HG02759 (cell line): ENCODE measurements around the gene TRIM10.
"Not testable (repeated sequence)": the region's sequence is repeated elsewhere in the genome, so short reads cannot be mapped to it uniquely, and the experiment has no call there.

Experiments
- ATAC-seq: cut with Tn5 transposase; IDR thresholded peaks from one replicate; pipeline ENCODE4 v1.9.1; 2021; ENCODE audit warnings: mild to moderate bottlenecking, moderate library complexity; ENCODE audit not compliant: unreplicated experiment

Gene TRIM10

DNA sequence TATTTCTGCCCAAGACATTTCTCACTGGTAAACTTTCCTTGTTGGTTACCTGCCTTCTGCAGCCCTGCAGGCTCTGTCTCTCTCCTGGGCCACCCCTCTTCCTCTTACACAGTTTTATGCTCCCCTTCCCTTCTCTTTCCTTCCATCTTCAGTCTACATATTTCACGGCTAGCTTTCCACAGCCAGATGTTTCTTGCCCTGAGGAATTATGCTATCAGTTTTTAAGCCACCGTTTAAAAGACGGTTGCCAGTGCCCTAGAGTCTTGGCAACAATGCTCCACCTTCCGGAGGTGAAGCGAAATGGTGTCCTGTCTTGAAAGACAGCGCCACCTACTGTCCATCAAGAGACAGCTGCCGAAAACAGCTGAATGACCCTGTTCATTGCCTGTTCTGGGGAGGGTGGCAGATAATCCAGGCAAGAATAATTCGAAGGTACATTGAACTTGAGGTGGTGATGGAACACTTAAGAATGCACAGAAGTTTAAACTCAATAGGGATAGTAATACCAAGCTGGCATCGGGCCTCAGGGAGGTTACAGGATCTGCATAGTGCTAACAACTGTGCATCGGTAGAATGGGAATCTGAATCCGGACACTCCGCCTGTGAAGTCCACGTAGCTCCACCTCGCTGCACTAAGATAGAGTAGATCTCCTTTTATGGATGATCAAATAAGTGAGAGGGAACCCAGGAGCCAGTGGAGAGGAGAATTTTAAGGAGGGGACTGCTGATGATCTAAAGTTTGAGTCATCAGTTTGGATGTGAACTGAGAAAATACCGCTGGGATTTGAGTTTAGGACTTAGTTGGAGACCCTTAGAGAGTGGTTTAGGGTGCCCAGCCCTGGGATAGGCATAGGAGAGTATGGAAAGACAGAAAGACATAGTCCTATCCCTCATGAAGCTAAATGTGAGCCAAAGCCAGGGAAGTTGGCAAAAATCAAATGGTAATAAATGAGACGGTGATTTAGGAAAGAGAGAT is 29.8 kb downstream of the TRIM10 start:
- ATAC-seq: peak; percentile 65

DNA sequence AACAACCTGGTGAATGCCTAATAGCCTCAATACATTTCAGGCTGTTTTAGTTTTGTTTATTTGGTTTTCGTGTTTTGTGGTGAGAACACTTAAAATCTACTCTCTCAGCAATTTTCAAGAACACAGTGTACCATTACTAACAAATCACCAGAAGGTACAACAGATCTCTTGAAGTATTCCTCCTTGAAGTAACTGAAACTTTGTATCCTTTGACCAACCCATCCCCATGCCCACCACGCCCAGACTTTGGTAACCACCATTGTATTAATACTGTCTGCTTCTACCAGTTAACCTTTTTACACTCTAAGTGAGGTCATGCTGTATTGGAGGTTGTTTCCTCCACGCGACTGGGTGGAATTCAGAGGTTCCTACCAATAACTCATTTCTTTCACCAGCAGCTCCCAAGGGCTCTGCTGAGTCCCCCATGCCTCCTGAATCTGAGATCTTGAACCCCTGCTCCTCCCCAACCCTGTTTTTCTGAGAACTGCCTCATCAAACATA is 30.8 kb downstream of the TRIM10 start:
- ATAC-seq: no peak

GRCh38 chr6:30129265-30130178 is 31.5 kb downstream of the TRIM10 start:
- ATAC-seq: no peak

DNA sequence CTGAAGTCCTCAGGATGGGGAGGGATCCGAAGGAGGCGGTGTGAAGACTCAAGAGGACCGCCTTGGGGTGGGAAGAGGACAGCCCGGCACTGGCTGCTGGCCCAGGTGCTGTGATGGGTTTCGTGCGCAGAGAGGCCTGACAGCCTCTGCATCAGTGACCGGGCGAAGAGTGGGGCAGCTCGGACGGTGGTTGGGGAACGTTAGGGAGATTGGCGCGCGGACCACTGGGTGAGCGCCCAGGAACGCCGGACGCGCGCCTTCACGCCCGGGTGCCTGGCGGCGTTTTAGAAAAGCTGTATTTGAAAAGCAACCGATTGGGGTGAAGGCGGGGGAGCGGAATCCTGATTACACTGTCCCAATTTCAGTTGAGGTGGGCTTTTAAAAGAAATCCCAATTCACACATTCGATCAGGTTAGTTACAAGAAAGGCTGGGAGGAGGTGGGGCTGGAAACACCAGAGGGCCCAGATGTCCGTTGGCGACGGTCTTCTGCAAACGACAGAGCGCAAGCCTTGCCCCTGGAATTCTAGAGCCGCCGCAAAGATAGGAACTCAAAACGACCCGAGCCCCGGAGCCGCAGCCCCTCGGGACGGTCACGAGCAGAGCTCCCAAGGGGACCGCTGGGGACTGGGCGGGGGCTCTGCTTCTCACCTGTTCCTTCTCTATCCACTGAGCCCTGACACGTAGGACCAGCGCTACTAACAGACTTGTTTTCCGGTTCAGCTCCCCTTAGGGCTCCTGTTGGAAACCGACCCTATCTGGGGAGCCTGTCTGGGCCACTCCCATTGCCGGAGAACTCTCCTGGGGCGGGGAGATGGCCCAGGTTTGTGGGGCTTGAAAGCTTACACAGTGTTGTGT is 33.5 kb downstream of the TRIM10 start:
- ATAC-seq: no peak

- no peak for ATAC-seq
Measured at GRCh38 chr6:30122515-30122914, 38.5 kb downstream of the TRIM10 start.

DNA sequence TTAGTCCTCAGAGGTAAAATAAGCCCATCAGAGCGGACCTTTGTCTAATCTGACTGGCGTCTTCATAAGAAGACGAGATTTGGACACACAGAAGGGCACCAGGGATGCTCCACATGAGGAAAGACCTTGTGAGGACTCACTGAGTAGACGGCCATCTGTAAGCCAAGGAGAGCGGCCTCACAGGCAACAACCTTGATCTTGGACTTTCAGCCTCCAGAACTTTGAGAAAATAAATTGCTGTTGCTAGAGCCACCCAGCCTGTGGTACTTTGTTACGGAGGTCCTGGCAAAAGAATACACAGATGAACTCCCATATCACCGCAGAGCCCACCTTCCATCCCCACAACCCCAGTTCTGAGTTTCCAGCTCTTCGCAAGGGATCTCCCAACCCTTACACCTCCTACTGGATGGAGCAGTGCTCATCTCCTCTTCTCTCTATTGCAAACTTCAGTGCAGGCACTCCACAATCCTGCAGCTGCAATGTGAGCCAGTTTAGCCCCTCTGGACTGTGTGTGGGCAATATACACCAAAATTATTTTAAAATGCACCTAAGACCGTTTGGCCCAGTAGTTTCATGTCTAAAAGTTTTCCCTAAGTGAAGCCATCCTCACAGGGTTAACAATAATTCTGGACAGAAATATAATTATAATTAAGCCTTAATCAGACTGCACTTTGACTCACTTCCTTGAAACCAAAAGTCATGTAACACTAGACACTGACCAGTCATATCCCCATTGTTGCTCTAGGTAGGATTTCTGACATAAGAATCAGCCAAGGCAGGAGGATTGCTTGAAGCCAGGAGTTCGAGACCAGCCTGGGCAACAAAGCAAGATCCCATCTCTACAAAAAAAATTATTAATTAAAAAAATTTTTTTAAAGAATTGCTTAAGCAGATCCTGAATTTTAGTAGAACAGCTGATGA is 39.3 kb downstream of the TRIM10 start:
- ATAC-seq: no peak

DNA sequence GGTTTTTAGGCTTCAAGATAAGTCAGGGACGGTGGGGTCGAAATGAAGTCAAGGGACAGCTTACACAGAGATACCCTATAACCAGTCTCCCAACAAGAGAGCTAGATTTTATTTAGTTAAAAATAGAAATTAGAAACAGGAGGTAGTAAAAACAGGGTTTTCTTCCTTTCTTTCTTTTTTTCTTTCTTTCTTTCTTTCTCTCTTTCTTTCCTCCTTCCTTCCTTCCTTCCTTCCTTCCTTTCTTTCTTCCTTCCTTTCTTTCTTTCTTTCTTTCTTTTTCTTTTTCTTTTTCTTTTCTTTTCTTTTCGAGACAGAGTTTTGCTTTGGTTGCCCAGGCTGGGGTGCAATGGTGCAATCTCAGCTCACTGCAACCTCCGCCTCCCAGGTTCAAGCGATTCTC is 42.3 kb downstream of the TRIM10 start:
- not testable (repeated sequence) for ATAC-seq

- no peak for ATAC-seq
Measured at GRCh38 chr6:30116724-30117123, 44.3 kb downstream of the TRIM10 start.

- no peak for ATAC-seq
Measured at GRCh38 chr6:30113841-30114240, 47.2 kb downstream of the TRIM10 start.

DNA sequence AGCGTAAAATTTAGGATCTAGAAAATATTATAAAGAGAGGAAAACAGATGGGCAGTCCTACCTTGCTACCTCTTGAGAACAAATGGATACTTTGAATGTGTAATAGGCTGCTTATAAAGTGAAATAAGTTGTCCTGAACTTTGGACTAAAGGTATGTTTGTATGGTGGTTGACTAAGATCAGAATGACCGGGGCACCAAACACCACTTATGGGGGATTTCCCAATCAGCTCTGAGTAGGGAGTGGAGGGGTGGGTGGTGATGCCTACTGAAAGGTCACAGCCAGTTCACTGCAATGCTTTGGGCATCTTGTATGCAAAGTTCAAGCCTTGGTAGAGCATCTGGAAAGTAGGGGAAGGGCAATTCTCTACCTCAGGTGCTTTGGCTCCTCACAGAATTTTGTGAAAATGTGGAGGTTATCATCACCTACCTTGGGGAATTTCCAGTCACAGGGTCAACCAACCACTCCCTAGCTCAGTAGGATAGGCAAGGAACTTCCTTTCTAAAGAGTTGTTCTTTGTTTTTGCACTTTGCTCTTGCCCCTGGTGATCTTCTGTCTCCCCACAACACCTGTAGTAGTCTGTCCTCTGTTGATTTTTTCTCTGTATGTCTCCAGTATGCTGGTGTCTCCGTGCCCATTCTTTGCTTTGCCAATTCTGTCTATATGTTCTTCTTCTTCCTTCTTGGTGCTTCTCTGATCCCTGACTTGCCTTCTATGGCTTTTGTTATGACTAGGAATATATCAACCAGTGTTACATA is 47.8 kb downstream of the TRIM10 start, which contains the start of gene TRIM31:
Gene TRIM31 (minus strand): TSS at position 88 of the 757 bp plus-strand sequence. CDS start 285 bp downstream, outside the sequence.
- ATAC-seq: peak; percentile 83

GRCh38 chr6:30112402-30112994 is 48.5 kb downstream of the TRIM10 start:
- ATAC-seq: no peak

DNA sequence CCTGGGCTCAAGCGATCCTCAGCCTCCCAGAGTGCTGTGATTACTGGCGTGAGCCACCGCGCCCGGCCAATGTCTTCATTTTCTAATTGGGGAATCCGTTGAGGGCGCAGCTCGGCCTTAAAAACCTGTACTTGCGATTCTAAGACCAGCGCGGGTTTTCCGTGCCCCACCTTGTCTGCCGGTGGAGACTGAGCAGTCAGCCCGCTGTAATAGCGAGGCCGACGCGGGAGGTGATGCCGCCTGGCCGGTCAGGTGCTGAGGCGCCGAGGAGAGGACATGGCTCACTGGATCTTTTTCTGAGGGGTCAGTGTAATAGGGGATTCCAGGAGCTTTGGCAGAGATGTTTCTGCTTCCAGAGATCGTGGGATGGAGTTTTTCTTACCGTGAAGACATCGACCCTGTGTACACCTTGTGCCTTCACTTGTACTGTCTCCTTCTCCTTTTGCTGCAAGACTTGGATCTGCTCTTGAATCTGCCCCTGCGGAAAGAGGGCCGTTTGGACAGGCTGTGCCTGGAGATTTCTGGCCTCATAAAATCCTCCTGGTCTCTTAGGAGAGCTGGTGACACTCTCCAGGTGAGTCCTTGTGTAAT is 49.6 kb downstream of the TRIM10 start:
- ATAC-seq: no peak

- no peak for ATAC-seq
Measured at GRCh38 chr6:30104661-30105060, 56.4 kb downstream of the TRIM10 start.

- no peak for ATAC-seq
Measured at GRCh38 chr6:30103872-30104179, 57.2 kb downstream of the TRIM10 start.

GRCh38 chr6:30102970-30103871 is 57.8 kb downstream of the TRIM10 start:
- peak; percentile 59 for ATAC-seq

DNA sequence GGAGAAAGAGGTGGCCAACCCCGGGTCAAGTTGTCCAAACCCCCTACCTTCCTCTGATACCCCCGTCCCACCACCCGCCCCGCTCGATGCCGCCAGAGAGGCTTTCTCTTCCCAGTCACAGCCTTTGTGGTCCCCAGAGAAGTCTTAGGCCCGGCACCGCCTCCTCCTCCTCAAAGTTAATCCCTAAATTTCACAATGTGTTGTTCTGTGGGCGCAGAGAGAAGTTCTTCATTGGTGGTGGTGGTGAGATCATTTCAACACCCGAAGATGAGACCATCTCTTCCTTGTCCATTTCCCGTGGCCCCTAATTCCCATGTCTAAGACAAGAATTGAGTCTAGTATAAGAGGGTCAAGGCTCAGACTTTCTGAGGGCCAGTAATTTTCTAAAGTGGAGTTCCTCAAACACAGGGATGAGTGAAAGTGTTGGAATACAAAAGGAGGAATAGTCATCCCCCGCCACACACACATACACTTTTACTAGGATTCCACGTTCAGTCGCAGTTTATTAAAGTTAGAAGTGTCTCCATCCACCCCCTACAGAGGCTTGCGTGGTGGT is 58.5 kb downstream of the TRIM10 start:
- no peak for ATAC-seq
